Astrocyte of the cerebellum (primary cell): Measurements from ENCODE around the gene CDC42BPB.

Experiments
- DNase-seq: peaks from one replicate; pipeline ENCODE4 v3.0.0-alpha.2; 2011; ENCODE audit warnings: low read depth
- H3K4me3 ChIP-seq: 2 replicates; pipeline ENCODE4 v1.5.1; 2011; ENCODE audit warnings: mild to moderate bottlenecking, low read depth, low read length, moderate library complexity
- in situ Hi-C: cut with HindIII; loops from 2 replicates; pipeline ENCODE4 v1.10.0; 2017; ENCODE audit warnings: low sequenced_read_pairs
- TF ChIP-seq, protein P1 (sequence below): IDR thresholded peaks from 2 replicates; pipeline ENCODE4 v1.5.1; 2012; ENCODE audit warnings: low read length, low read depth, moderate library complexity, mild to moderate bottlenecking; ENCODE audit errors: missing control alignments

Gene CDC42BPB

DNA sequence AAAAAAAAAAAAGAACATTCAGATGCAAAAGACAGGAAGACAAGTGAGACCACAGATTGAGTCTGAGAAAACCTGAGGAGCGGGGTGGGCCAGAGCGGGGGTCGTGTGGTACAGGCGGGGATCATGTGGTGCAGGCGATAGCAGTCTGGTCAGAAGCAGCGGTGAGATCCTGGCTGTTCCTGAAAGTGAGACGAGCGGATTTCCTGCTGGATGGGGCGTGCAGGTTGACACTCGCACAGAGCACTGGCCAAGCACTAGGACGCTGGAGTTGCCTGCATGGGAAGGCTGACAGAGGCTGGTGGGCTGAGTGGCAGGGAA, 35.7 kb downstream of the CDC42BPB start:
- no peak for DNase-seq
- TF ChIP-seq, protein P1, sequence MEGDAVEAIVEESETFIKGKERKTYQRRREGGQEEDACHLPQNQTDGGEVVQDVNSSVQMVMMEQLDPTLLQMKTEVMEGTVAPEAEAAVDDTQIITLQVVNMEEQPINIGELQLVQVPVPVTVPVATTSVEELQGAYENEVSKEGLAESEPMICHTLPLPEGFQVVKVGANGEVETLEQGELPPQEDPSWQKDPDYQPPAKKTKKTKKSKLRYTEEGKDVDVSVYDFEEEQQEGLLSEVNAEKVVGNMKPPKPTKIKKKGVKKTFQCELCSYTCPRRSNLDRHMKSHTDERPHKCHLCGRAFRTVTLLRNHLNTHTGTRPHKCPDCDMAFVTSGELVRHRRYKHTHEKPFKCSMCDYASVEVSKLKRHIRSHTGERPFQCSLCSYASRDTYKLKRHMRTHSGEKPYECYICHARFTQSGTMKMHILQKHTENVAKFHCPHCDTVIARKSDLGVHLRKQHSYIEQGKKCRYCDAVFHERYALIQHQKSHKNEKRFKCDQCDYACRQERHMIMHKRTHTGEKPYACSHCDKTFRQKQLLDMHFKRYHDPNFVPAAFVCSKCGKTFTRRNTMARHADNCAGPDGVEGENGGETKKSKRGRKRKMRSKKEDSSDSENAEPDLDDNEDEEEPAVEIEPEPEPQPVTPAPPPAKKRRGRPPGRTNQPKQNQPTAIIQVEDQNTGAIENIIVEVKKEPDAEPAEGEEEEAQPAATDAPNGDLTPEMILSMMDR: no peak
- in situ Hi-C loops: no loop called here
- no peak overlapping the region for H3K4me3 ChIP-seq

- in situ Hi-C loops: no loop called here
These were observed 36.8 kb downstream of the CDC42BPB start for GRCh38 chr14:103020271-103021170.

DNA sequence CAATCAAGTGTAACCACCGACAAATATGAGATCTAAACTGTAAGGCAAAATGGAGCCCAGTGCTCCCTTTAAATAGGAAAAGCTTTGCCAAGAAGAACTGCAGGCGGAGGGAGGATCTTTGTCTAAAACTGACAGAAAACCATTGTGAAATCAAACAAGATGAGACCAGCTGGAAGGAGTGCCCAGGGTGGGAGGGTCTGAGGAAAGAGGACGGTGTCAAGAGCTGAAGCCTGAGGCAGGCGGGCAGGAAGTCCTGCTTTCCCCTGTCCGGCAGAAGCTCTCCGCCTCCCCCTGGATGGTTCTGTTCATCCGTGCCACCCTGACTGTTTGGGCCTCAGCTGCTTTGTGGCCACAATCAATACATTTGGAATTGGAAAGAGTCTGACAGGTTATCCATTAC, 37.5 kb downstream of the CDC42BPB start:
- TF ChIP-seq, protein P1: no peak
- DNase-seq: no peak
- in situ Hi-C loops: no loop called here
- no peak overlapping the region for H3K4me3 ChIP-seq

More at GRCh38 chr14:103020271-103021170, 36.8 kb downstream of the CDC42BPB start:
- H3K4me3 ChIP-seq: no peak overlapping the region
- DNase-seq: no peak
- TF ChIP-seq, protein P1: no peak

DNA sequence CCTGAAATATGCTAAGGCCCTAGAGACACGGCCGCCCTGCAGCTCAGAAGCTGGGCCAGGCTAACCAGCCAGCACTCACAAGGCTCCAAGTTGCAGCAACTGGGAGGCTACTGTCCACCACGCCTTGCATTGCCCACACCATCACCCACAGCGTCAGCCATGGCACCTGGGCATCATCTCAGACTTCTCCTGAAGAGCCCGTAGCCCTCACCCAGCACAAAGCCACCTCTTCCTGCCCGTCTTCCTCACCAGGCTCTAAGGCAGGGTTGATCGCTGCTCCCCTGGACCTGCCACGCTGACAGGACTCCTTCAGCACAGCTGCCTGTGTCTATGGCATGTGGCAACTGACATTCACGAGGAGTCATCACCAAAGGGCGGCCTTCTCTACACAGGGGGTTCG, 38.1 kb downstream of the CDC42BPB start:
- DNase-seq: no peak
- in situ Hi-C loops: no loop called here
- H3K4me3 ChIP-seq: no peak overlapping the region
- TF ChIP-seq, protein P1: no peak

DNA sequence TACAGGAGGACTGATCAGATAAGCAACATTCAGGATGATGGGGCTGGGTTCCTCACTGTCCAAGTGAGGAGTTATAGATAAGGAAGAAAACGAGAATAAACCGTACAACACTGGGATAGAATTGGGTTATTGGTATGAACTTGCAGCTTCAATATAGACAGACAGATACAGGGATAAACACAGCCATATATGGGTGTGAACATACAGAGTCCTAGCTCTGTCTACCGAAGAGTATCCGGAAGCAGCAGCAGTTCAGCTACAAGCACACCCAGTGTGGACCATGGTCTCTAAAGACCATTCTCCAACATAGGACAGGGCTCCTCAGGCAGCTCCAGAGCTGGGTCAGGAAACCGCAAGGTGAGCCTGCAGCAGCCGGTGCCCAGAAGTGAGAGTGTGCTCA, 40.8 kb downstream of the CDC42BPB start:
- in situ Hi-C loops: no loop called here
- DNase-seq: no peak
- no peak overlapping the region for H3K4me3 ChIP-seq
- TF ChIP-seq, protein P1: no peak

- H3K4me3 ChIP-seq: no peak overlapping the region
- TF ChIP-seq, protein P1: no peak
- DNase-seq: no peak
- in situ Hi-C loops: no loop called here
These were observed 41.3 kb downstream of the CDC42BPB start for GRCh38 chr14:103016071-103016470.
